Measurements from ENCODE around the gene RTL5.

Gene RTL5

DNA sequence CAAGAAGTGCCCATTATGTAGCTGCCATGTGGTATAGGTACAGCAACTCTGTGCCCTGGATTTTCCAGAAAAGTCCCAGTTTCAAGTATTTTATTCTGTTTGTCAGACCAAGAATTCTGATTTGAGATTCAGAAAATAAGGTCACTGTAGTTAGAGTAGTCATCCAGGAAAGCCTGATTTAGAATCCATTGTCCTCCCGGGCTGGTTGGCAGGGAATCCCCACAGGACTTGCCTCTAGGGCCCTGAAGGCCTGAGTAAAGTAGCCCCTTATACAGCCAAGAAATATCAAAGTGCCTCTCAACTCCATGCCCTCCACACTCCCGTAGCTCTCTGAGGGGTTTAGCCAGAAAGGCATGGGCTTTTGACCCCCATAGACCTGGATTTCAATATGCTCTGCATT lies 36.3 kb downstream of the RTL5 start:
- in situ Hi-C loops (cut with MboI; ENCODE audit: low pct_unique_long_range_greater_than_20kb, low sequenced_read_pairs, unreplicated experiment), result no loop called here
- TF ChIP-seq, protein P1, sequence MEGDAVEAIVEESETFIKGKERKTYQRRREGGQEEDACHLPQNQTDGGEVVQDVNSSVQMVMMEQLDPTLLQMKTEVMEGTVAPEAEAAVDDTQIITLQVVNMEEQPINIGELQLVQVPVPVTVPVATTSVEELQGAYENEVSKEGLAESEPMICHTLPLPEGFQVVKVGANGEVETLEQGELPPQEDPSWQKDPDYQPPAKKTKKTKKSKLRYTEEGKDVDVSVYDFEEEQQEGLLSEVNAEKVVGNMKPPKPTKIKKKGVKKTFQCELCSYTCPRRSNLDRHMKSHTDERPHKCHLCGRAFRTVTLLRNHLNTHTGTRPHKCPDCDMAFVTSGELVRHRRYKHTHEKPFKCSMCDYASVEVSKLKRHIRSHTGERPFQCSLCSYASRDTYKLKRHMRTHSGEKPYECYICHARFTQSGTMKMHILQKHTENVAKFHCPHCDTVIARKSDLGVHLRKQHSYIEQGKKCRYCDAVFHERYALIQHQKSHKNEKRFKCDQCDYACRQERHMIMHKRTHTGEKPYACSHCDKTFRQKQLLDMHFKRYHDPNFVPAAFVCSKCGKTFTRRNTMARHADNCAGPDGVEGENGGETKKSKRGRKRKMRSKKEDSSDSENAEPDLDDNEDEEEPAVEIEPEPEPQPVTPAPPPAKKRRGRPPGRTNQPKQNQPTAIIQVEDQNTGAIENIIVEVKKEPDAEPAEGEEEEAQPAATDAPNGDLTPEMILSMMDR (IDR thresholded peaks at IDR 0.05; ENCODE audit: extremely low read depth, insufficient read depth, missing control alignments), result no peak

GRCh38 chrX:72094894-72095293 lies 36.8 kb downstream of the RTL5 start:
- in situ Hi-C loops (cut with MboI; ENCODE audit: low pct_unique_long_range_greater_than_20kb, low sequenced_read_pairs, unreplicated experiment), result no loop called here
- peak; percentile 49 for DNase-seq (ENCODE audit: low spot score)
- TF ChIP-seq, protein P1 (IDR thresholded peaks at IDR 0.05; ENCODE audit: extremely low read depth, insufficient read depth, missing control alignments), result no peak

More for the DNA sequence above, 36.3 kb downstream of the RTL5 start:
- no peak for DNase-seq (ENCODE audit: low spot score)

GRCh38 chrX:72089254-72089653 lies 42.5 kb downstream of the RTL5 start:
- in situ Hi-C loops (cut with MboI; ENCODE audit: low pct_unique_long_range_greater_than_20kb, low sequenced_read_pairs, unreplicated experiment), result no loop called here
- no peak for DNase-seq (ENCODE audit: low spot score)
- TF ChIP-seq, protein P1 (IDR thresholded peaks at IDR 0.05; ENCODE audit: extremely low read depth, insufficient read depth, missing control alignments), result no peak

DNA sequence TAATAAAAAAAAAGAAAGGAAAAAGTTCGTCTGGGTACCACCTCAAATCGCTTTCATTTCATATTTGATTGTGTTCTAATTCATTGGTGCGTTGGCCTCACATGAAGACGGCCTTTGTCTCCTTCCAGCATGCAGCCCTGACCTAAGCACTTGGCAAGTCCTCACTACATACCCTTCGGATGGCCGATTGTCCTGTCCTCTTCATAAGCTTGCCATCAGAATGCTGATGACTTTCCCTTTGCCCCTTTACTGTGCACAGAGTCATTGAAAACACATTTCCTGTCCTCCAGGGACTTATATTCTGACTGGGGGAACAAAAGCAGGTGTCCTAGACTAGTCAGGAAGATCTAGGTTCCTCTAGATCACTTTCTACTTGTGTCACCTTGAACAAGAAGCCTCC lies 43.0 kb downstream of the RTL5 start:
- DNase-seq (ENCODE audit: low spot score), result no peak
- TF ChIP-seq, protein P1 (IDR thresholded peaks at IDR 0.05; ENCODE audit: extremely low read depth, insufficient read depth, missing control alignments), result no peak
- in situ Hi-C loops (cut with MboI; ENCODE audit: low pct_unique_long_range_greater_than_20kb, low sequenced_read_pairs, unreplicated experiment), result no loop called here

DNA sequence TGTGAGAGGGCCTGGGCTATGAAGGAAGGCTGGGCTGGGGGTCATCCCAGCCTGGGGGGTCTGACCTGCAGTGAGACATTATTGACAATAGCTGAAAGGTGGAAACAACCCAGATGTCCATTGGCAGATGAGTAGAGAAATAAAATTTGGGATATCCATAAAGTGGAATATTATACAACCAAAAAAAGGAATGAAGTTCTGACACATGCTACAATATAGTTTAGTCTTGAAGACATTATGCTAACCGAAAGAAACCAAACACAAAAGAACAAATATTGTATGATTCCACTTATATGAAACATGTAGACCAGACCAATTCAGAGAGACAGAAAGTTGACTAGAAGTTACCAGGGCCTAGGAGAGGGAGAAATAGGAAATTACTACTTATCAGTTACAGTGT lies 44.7 kb downstream of the RTL5 start:
- in situ Hi-C loops (cut with MboI; ENCODE audit: low pct_unique_long_range_greater_than_20kb, low sequenced_read_pairs, unreplicated experiment), result no loop called here
- no peak for DNase-seq (ENCODE audit: low spot score)
- TF ChIP-seq, protein P1 (IDR thresholded peaks at IDR 0.05; ENCODE audit: extremely low read depth, insufficient read depth, missing control alignments), result no peak

- no peak for DNase-seq (ENCODE audit: low spot score)
- TF ChIP-seq, protein P1 (IDR thresholded peaks at IDR 0.05; ENCODE audit: extremely low read depth, insufficient read depth, missing control alignments), result no peak
- in situ Hi-C loops (cut with MboI; ENCODE audit: low pct_unique_long_range_greater_than_20kb, low sequenced_read_pairs, unreplicated experiment), result no loop called here
Observed at GRCh38 chrX:72084114-72084513, 47.6 kb downstream of the RTL5 start.

GRCh38 chrX:72083291-72083690 lies 48.4 kb downstream of the RTL5 start:
- in situ Hi-C loops (cut with MboI; ENCODE audit: low pct_unique_long_range_greater_than_20kb, low sequenced_read_pairs, unreplicated experiment), result no loop called here
- TF ChIP-seq, protein P1 (IDR thresholded peaks at IDR 0.05; ENCODE audit: extremely low read depth, insufficient read depth, missing control alignments), result no peak
- no peak for DNase-seq (ENCODE audit: low spot score)
